GM12878 (cell line): ENCODE results near the gene SCG2. TPM values are rescaled to one million over a fixed set of nuclear protein-coding genes. Genes with fewer than 3 reads are reported as not detected.

Experiments used
- ATAC-seq: fragments of 200-7000 bp; cut with Tn5 transposase; 3 replicates; pipeline ENCODE4 v1.9.1; 2020; ENCODE audit warnings: mild to moderate bottlenecking, moderate library complexity
- BruUV-seq: library from RNA; stranded (reverse); fragments of 400-500 nt; replicated peaks from 2 replicates; lab custom pipeline; 2021; lab: Mats Ljungman, UMichigan
- CTCF ChIA-PET: fragments of 300-600 bp; sonication (Branson Sonifier 250); formaldehyde crosslinking; extraction: SDS; loops from one replicate; lab custom pipeline; 2021; ENCODE audit warnings: inconsistent platforms; lab: Yijun Ruan, JAX
- POLR2A ChIA-PET: fragments of 350-600 bp; formaldehyde crosslinking; extraction: SDS; loops from one replicate; lab custom pipeline; 2021; ENCODE audit warnings: inconsistent platforms; lab: Charles Lee
- RAD21 ChIA-PET: fragments of 300-600 bp; sonication (Branson Sonifier 250); formaldehyde crosslinking; loops from one replicate; lab custom pipeline; 2023; ENCODE audit warnings: antibody characterized with exemption; ENCODE audit not compliant: unreplicated experiment; lab: Charles Lee
- SMC1A ChIA-PET: fragments of 300-600 bp; sonication (Branson Sonifier 250); formaldehyde crosslinking; loops from one replicate; lab custom pipeline; 2023; ENCODE audit not compliant: unreplicated experiment, uncharacterized antibody; lab: Charles Lee
- DNase-seq: peaks from one replicate; pipeline ENCODE4 v3.0.0-alpha.2; 2011; ENCODE audit warnings: low read depth, low spot score
- FAIRE-seq: peaks from 3 replicates; lab custom pipeline; 2011; peaks lifted over from hg19 to GRCh38; lab: Jason Lieb, UNC
- H2AFZ ChIP-seq: 2 replicates; pipeline ENCODE4 v1.6.0; 2011; ENCODE audit warnings: low read depth, low read length, control low read depth; ENCODE audit not compliant: control insufficient read depth
- H3K27ac ChIP-seq: 2 replicates; pipeline ENCODE4 v1.5.1; 2011; ENCODE audit warnings: control low read depth; ENCODE audit not compliant: control insufficient read depth, insufficient read depth
- H3K27me3 ChIP-seq, 2 experiments: replicated peaks in 1 of 2; 2 replicates each; pipeline versions ENCODE4 v1.6.0 to v1.6.1; 2011; ENCODE audit warnings: low read length in 1 of 2; ENCODE audit not compliant: control insufficient read depth in 2 of 2, insufficient read depth in 2 of 2
- H3K36me3 ChIP-seq, 2 experiments: 2 replicates each; pipeline ENCODE4 v1.5.1; 2011; ENCODE audit warnings: low read length in 1 of 2; ENCODE audit not compliant: control insufficient read depth in 2 of 2, insufficient read depth in 2 of 2
- H3K4me1 ChIP-seq: 2 replicates; pipeline ENCODE4 v1.6.1; 2011; ENCODE audit warnings: mild to moderate bottlenecking, low read length, moderate library complexity, mixed read lengths; ENCODE audit not compliant: control insufficient read depth, insufficient read depth
- H3K4me2 ChIP-seq: 2 replicates; pipeline ENCODE4 v1.6.0; 2011; ENCODE audit warnings: control low read depth; ENCODE audit not compliant: control insufficient read depth, insufficient read depth
- H3K4me3 ChIP-seq: fragments of 200-600 bp; sonication (generic); 2 replicates; pipeline ENCODE4 v1.5.1; 2016
- H3K79me2 ChIP-seq: 2 replicates; pipeline ENCODE4 v1.6.0; 2011; ENCODE audit warnings: low read length; ENCODE audit not compliant: control insufficient read depth, insufficient read depth
- H3K9ac ChIP-seq: 2 replicates; pipeline ENCODE4 v1.8.0; 2011; ENCODE audit warnings: low read length, control low read depth, mixed read lengths; ENCODE audit not compliant: control insufficient read depth, insufficient read depth
- H3K9me3 ChIP-seq: replicated peaks from 3 replicates; pipeline ENCODE4 v1.5.1; 2011; ENCODE audit warnings: mild to moderate bottlenecking, low read length; ENCODE audit not compliant: control insufficient read depth, insufficient read depth
- H4K20me1 ChIP-seq: 2 replicates; pipeline ENCODE4 v1.6.0; 2011; ENCODE audit not compliant: control insufficient read depth, insufficient read depth
- E2F4 ChIP-seq: IDR thresholded peaks from 2 replicates; pipeline ENCODE4 v1.6.1; 2012; ENCODE audit warnings: low read depth, low read length, improper control_type of control experiment
- EGR1 ChIP-seq, 2 experiments: IDR thresholded peaks; 1 replicate in 1 of 2; 2 replicates in 1 of 2; pipeline ENCODE4 v1.6.1; 2011 to 2012; ENCODE audit warnings: low read depth in 2 of 2, low read length in 2 of 2, borderline replicate concordance in 1 of 2, mild to moderate bottlenecking in 1 of 2, moderate library complexity in 1 of 2
- IKZF1 ChIP-seq: fragments of 450-650 bp; conservative IDR thresholded peaks from 2 replicates; pipeline ENCODE4 v1.6.1; 2017; ENCODE audit warnings: antibody characterized with exemption, mild to moderate bottlenecking
- IKZF2 ChIP-seq, 2 experiments: fragments of 450-650 bp; IDR thresholded peaks; 2 replicates each; pipeline ENCODE4 v1.6.1; 2017; ENCODE audit warnings: mild to moderate bottlenecking in 2 of 2, moderate library complexity in 2 of 2
- RUNX3 ChIP-seq: IDR thresholded peaks from 2 replicates; pipeline ENCODE4 v1.6.1; 2012; ENCODE audit warnings: low read length, inconsistent platforms
- SIN3A ChIP-seq: IDR thresholded peaks from 2 replicates; pipeline ENCODE4 v1.6.1; 2012; ENCODE audit warnings: low read depth, low read length, improper control_type of control experiment
- SMARCA5 ChIP-seq: fragments of 450-650 bp; IDR thresholded peaks from 2 replicates; pipeline ENCODE4 v1.6.1; 2017; ENCODE audit warnings: mild to moderate bottlenecking
- SPI1 ChIP-seq: IDR thresholded peaks from 2 replicates; pipeline ENCODE4 v1.6.1; 2011; ENCODE audit warnings: low read depth, mild to moderate bottlenecking, low read length, moderate library complexity, borderline replicate concordance; ENCODE audit not compliant: insufficient read depth
- ZNF384 ChIP-seq: IDR thresholded peaks from 2 replicates; pipeline ENCODE4 v1.6.1; 2012; ENCODE audit warnings: low read depth, mild to moderate bottlenecking, low read length, improper control_type of control experiment, borderline replicate concordance
- ZSCAN29 ChIP-seq: fragments of 450-650 bp; IDR thresholded peaks from 2 replicates; pipeline ENCODE4 v1.6.1; 2017; ENCODE audit warnings: mild to moderate bottlenecking, moderate library complexity
- WGBS: methylation state at CpG from one replicate; pipeline ENCODE4 v1.1.6; 2016; ENCODE audit warnings: low lambda C conversion rate; ENCODE audit not compliant: insufficient replicate concordance, insufficient coverage; ENCODE audit errors: missing lambda C conversion rate; 5-methylcytosine and 5-hydroxymethylcytosine counted together
- in situ Hi-C: fragments of 300-500 bp; cut with MboI; formaldehyde crosslinking; loops from 9 replicates; pipeline ENCODE4 v1.14.3; 2018; ENCODE audit warnings: mixed read lengths
- intact Hi-C: fragments of 100-400 bp; cut with micrococcal nuclease; formaldehyde crosslinking; loops from one replicate; pipeline ENCODE4 v1.14.2; 2022; ENCODE audit not compliant: unreplicated experiment
- polyA plus RNA-seq, 11 experiments: library from polyadenylated mRNA; depleted of rRNA in 4 of 11; unstranded in 6 of 11; stranded (reverse) in 5 of 11; fragments of >200 nt; fragmentation: Nextera tagmentation in 4 of 11; fragmentation: Illumina TruSeq in 1 of 11; extraction: Ambion mirVana in 4 of 11; extraction: Trizol in 1 of 11; gene quantifications; 1 replicate in 1 of 11; 2 replicates in 10 of 11; pipeline versions ENCODE4 v1.2.1 to v1.2.3, GENCODE V29; 2011 to 2016; ENCODE audit warnings: inconsistent platforms in 2 of 11, missing spikeins in 2 of 11, low read depth in 1 of 11
- total RNA-seq, 4 experiments: library from RNA; depleted of rRNA in 3 of 4; stranded (reverse); fragments of >200 nt in 3 of 4; fragmentation: Illumina TruSeq in 1 of 4; extraction: Trizol in 1 of 4; gene quantifications; 2 replicates each; pipeline versions ENCODE4 v1.2.1 to v1.2.3, GENCODE V29; 2013 to 2021
- TF ChIP-seq, protein P1 (sequence below): fragments of 450-650 bp; IDR thresholded peaks from 2 replicates; pipeline ENCODE4 v1.6.1; 2017; ENCODE audit warnings: low read depth, mild to moderate bottlenecking, moderate library complexity
- TF ChIP-seq, protein P2 (sequence below): fragments of 450-650 bp; IDR thresholded peaks from 2 replicates; pipeline ENCODE4 v1.6.1; 2018; ENCODE audit warnings: borderline replicate concordance, mild to moderate bottlenecking; ENCODE audit not compliant: partially characterized antibody
- TF ChIP-seq, protein P3 (sequence below): fragments of 450-650 bp; IDR thresholded peaks from 2 replicates; pipeline ENCODE4 v1.6.1; 2016; ENCODE audit warnings: mild to moderate bottlenecking, moderate library complexity, borderline replicate concordance
- TF ChIP-seq, protein P4 (sequence below): IDR thresholded peaks from 2 replicates; pipeline ENCODE4 v1.6.1; 2011; ENCODE audit warnings: borderline replicate concordance, low read depth, mild to moderate bottlenecking, moderate library complexity, mixed read lengths, low read length; ENCODE audit not compliant: insufficient read depth; ENCODE audit errors: extremely low read length

SCG2 gene
- total and polyA plus RNA-seq, 10 of the 15 experiments (the other 5 are each of a cell fraction or from before 2014, with no cell fraction given), result 0.05 TPM; not detected in 9

GRCh38 chr2:223604231-223604630 lies 2.1 kb upstream of the SCG2 start:
- Histone ChIP-seq H3K27me3 (no peaks in the 10 kb centered on the region; a peak in 1 of 4 replicates), H4K20me1 (no peaks in the 10 kb centered on the region), H3K4me1 (no peaks in the 10 kb centered on the region), H3K27ac (no peak overlapping the region), H3K4me2 (no peak overlapping the region), H3K79me2 (no peaks in the 10 kb centered on the region), H3K9me3 (no peaks in the 10 kb centered on the region), H2AFZ (no peak overlapping the region), H3K9ac (no peak overlapping the region), H3K36me3 (no peaks in the 10 kb centered on the region), H3K4me3 (no peak overlapping the region)
- ChIA-PET RAD21 (no interaction called here), CTCF (no interaction called here), SMC1A (interaction anchor here (1.0 kb wide), 1 partner anchor 18 kb away, joined by 3 read pairs; no protein-coding TSS in a partner anchor), POLR2A (no interaction called here)
- DNase-seq, result no peak
- in situ Hi-C loops, result no loop called here
- FAIRE-seq, result no peak
- 0% methylated on average over 2 of the region's 2 CpGs for WGBS
- no TSS peak for BruUV-seq
- intact Hi-C loops, result no loop called here
- no peak for ATAC-seq
- TF ChIP-seq, protein P1, sequence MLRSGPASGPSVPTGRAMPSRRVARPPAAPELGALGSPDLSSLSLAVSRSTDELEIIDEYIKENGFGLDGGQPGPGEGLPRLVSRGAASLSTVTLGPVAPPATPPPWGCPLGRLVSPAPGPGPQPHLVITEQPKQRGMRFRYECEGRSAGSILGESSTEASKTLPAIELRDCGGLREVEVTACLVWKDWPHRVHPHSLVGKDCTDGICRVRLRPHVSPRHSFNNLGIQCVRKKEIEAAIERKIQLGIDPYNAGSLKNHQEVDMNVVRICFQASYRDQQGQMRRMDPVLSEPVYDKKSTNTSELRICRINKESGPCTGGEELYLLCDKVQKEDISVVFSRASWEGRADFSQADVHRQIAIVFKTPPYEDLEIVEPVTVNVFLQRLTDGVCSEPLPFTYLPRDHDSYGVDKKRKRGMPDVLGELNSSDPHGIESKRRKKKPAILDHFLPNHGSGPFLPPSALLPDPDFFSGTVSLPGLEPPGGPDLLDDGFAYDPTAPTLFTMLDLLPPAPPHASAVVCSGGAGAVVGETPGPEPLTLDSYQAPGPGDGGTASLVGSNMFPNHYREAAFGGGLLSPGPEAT, result no peak
- TF ChIP-seq SMARCA5, result no peak
- TF ChIP-seq E2F4, result no peak
- TF ChIP-seq, protein P2, sequence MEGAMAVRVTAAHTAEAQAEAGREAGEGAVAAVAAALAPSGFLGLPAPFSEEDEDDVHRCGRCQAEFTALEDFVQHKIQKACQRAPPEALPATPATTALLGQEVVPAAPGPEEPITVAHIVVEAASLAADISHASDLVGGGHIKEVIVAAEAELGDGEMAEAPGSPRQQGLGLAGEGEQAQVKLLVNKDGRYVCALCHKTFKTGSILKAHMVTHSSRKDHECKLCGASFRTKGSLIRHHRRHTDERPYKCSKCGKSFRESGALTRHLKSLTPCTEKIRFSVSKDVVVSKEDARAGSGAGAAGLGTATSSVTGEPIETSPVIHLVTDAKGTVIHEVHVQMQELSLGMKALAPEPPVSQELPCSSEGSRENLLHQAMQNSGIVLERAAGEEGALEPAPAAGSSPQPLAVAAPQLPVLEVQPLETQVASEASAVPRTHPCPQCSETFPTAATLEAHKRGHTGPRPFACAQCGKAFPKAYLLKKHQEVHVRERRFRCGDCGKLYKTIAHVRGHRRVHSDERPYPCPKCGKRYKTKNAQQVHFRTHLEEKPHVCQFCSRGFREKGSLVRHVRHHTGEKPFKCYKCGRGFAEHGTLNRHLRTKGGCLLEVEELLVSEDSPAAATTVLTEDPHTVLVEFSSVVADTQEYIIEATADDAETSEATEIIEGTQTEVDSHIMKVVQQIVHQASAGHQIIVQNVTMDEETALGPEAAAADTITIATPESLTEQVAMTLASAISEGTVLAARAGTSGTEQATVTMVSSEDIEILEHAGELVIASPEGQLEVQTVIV, result no peak
- no peak for TF ChIP-seq SPI1
- TF ChIP-seq RUNX3, result no peak
- TF ChIP-seq IKZF1, result no peak
- no peak for TF ChIP-seq ZSCAN29
- no peak for TF ChIP-seq EGR1 (IDR thresholded peaks at IDR 0.05; ENCODE audit: borderline replicate concordance in 1 of 2, low read depth in 2 of 2, low read length in 2 of 2)
- TF ChIP-seq ZNF384, result no peak
- no peak for TF ChIP-seq SIN3A
- TF ChIP-seq, protein P3, sequence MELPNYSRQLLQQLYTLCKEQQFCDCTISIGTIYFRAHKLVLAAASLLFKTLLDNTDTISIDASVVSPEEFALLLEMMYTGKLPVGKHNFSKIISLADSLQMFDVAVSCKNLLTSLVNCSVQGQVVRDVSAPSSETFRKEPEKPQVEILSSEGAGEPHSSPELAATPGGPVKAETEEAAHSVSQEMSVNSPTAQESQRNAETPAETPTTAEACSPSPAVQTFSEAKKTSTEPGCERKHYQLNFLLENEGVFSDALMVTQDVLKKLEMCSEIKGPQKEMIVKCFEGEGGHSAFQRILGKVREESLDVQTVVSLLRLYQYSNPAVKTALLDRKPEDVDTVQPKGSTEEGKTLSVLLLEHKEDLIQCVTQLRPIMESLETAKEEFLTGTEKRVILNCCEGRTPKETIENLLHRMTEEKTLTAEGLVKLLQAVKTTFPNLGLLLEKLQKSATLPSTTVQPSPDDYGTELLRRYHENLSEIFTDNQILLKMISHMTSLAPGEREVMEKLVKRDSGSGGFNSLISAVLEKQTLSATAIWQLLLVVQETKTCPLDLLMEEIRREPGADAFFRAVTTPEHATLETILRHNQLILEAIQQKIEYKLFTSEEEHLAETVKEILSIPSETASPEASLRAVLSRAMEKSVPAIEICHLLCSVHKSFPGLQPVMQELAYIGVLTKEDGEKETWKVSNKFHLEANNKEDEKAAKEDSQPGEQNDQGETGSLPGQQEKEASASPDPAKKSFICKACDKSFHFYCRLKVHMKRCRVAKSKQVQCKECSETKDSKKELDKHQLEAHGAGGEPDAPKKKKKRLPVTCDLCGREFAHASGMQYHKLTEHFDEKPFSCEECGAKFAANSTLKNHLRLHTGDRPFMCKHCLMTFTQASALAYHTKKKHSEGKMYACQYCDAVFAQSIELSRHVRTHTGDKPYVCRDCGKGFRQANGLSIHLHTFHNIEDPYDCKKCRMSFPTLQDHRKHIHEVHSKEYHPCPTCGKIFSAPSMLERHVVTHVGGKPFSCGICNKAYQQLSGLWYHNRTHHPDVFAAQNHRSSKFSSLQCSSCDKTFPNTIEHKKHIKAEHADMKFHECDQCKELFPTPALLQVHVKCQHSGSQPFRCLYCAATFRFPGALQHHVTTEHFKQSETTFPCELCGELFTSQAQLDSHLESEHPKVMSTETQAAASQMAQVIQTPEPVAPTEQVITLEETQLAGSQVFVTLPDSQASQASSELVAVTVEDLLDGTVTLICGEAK, result no peak
- TF ChIP-seq IKZF2 (IDR thresholded peaks at IDR 0.05), result no peak
- TF ChIP-seq, protein P4, sequence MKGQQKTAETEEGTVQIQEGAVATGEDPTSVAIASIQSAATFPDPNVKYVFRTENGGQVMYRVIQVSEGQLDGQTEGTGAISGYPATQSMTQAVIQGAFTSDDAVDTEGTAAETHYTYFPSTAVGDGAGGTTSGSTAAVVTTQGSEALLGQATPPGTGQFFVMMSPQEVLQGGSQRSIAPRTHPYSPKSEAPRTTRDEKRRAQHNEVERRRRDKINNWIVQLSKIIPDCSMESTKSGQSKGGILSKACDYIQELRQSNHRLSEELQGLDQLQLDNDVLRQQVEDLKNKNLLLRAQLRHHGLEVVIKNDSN, result no peak
